Activated T-helper 9 cell treated with anti-CD3 and anti-CD28 coated beads, Interleukin-2, amount 50 U/mL, for 16 hours (primary cell): ENCODE measurements around the gene CLPTM1.
"Not testable (repeated sequence)": the region's sequence is repeated elsewhere in the genome, so short reads cannot be mapped to it uniquely, and the experiment has no call there.

Source experiments
- DNase-seq: peaks from one replicate; pipeline ENCODE4 v3.0.0-alpha.2; 2020; ENCODE audit warnings: low read depth

Gene CLPTM1

GRCh38 chr19:44943801-44944249 is 11.4 kb upstream of the CLPTM1 start:
- DNase-seq, result no peak

GRCh38 chr19:44947041-44947581 is 8.1 kb upstream of the CLPTM1 start:
- no peak for DNase-seq

GRCh38 chr19:44948237-44948636 is 6.9 kb upstream of the CLPTM1 start:
- DNase-seq, result no peak

- DNase-seq, result no peak
Observed at GRCh38 chr19:44948763-44949374, 6.3 kb upstream of the CLPTM1 start.

GRCh38 chr19:44949550-44949949 is 5.6 kb upstream of the CLPTM1 start:
- DNase-seq, result no peak

GRCh38 chr19:44951179-44952159 is 3.7 kb upstream of the CLPTM1 start:
- DNase-seq, result peak; percentile 21

- no peak for DNase-seq
Observed at GRCh38 chr19:44954278-44954648, 917 bp upstream of the CLPTM1 start.

GRCh38 chr19:44955505-44956439 is 592 bp downstream of the CLPTM1 start:
- no peak for DNase-seq

- no peak for DNase-seq
Observed at GRCh38 chr19:44957526-44957925, 2.3 kb downstream of the CLPTM1 start.

- no peak for DNase-seq
Observed at GRCh38 chr19:44958090-44958489, 2.9 kb downstream of the CLPTM1 start.

- no peak for DNase-seq
Observed at GRCh38 chr19:44959691-44960090, 4.5 kb downstream of the CLPTM1 start.

- DNase-seq, result no peak
Observed at GRCh38 chr19:44960906-44961728, 5.9 kb downstream of the CLPTM1 start.

- no peak for DNase-seq
Observed at GRCh38 chr19:44961821-44962220, 6.6 kb downstream of the CLPTM1 start.

- DNase-seq, result no peak
Observed at GRCh38 chr19:44968118-44968517, 12.9 kb downstream of the CLPTM1 start.

- DNase-seq, result no peak
Observed at GRCh38 chr19:44968670-44969069, 13.5 kb downstream of the CLPTM1 start.

GRCh38 chr19:44969437-44969836 is 14.3 kb downstream of the CLPTM1 start:
- no peak for DNase-seq

- DNase-seq, result not testable (repeated sequence)
Observed at GRCh38 chr19:44971451-44971850, 16.3 kb downstream of the CLPTM1 start.

- DNase-seq, result no peak
Observed at GRCh38 chr19:44972802-44973201, 17.6 kb downstream of the CLPTM1 start.

- no peak for DNase-seq
Observed at GRCh38 chr19:44973982-44974735, 19.0 kb downstream of the CLPTM1 start.

GRCh38 chr19:44974857-44975256 is 19.7 kb downstream of the CLPTM1 start:
- no peak for DNase-seq
